H1 (cell line): ENCODE results near the gene EMX1. TPM values are rescaled to one million over a fixed set of nuclear protein-coding genes. Genes with fewer than 3 reads are reported as not detected.

Experiments used
- CTCF ChIA-PET: fragments of 300-600 bp; sonication (Branson Sonifier 250); formaldehyde crosslinking; loops from one replicate; lab custom pipeline; 2021; ENCODE audit not compliant: partially characterized antibody; lab: Charles Lee
- POLR2A ChIA-PET: fragments of 300-600 bp; sonication (Branson Sonifier 250); formaldehyde crosslinking; loops from one replicate; lab custom pipeline; 2021; ENCODE audit warnings: inconsistent platforms; ENCODE audit not compliant: partially characterized antibody; lab: Charles Lee
- DNase-seq, 2 experiments: peaks; one replicate each; pipeline versions ENCODE4 v3.0.0 to v3.0.0-alpha.2; 2010 to 2022; ENCODE audit warnings: low spot score in 2 of 2, low read depth in 1 of 2, mixed read lengths in 1 of 2
- FAIRE-seq: peaks from 2 replicates; lab custom pipeline; 2011; peaks lifted over from hg19 to GRCh38; lab: Jason Lieb, UNC
- H2AFZ ChIP-seq: 2 replicates; pipeline ENCODE4 v1.8.1; 2012; ENCODE audit warnings: low read length, inconsistent platforms
- H2AK5ac ChIP-seq: 2 replicates; pipeline ENCODE4 v1.6.1; 2013; ENCODE audit warnings: low read depth, low read length
- H2BK120ac ChIP-seq: replicated peaks from 2 replicates; pipeline ENCODE3; 2013; ENCODE audit warnings: low read depth, low read length, inconsistent platforms
- H2BK12ac ChIP-seq: 2 replicates; pipeline ENCODE4 v1.6.1; 2013; ENCODE audit warnings: low read depth, low read length
- H2BK15ac ChIP-seq: 2 replicates; pipeline ENCODE4 v1.6.1; 2013; ENCODE audit warnings: low read length
- H2BK20ac ChIP-seq: 2 replicates; pipeline ENCODE4 v1.6.1; 2013; ENCODE audit warnings: low read length
- H2BK5ac ChIP-seq: 2 replicates; pipeline ENCODE4 v1.6.1; 2013; ENCODE audit warnings: low read depth, low read length
- H3K14ac ChIP-seq: 2 replicates; pipeline ENCODE4 v1.6.1; 2013; ENCODE audit warnings: inconsistent platforms; ENCODE audit not compliant: insufficient read length
- H3K18ac ChIP-seq: 2 replicates; pipeline ENCODE4 v1.6.1; 2013; ENCODE audit warnings: low read length; ENCODE audit errors: extremely low read depth
- H3K23ac ChIP-seq: 2 replicates; pipeline ENCODE4 v1.6.1; 2013; ENCODE audit warnings: inconsistent platforms; ENCODE audit not compliant: insufficient read length
- H3K23me2 ChIP-seq: 2 replicates; pipeline ENCODE4 v1.6.1; 2013; ENCODE audit warnings: low read depth, low read length
- H3K27ac ChIP-seq: 2 replicates; pipeline ENCODE4 v1.6.1; 2011; ENCODE audit warnings: low read depth, low read length, inconsistent platforms
- H3K27me3 ChIP-seq, 4 experiments: replicated peaks in 1 of 4; 1 replicate in 1 of 4; 2 replicates in 3 of 4; pipeline versions ENCODE4 v1.6.1 to v1.8.1; 2011 to 2013; ENCODE audit warnings: low read length in 3 of 4, mild to moderate bottlenecking in 3 of 4, inconsistent platforms in 2 of 4, mixed read lengths in 2 of 4, moderate library complexity in 1 of 4; ENCODE audit not compliant: control insufficient read depth in 3 of 4, insufficient read depth in 3 of 4; ENCODE audit errors: extremely low read depth in 1 of 4
- H3K36me3 ChIP-seq, 4 experiments: 2 replicates each; pipeline versions ENCODE4 v1.6.1 to v1.8.1; 2011 to 2013; ENCODE audit warnings: mild to moderate bottlenecking in 4 of 4, low read length in 3 of 4, moderate library complexity in 2 of 4, control low read depth in 1 of 4, inconsistent platforms in 1 of 4; ENCODE audit not compliant: insufficient read depth in 4 of 4, control insufficient read depth in 2 of 4
- H3K4ac ChIP-seq: replicated peaks from 2 replicates; pipeline ENCODE3; 2013; ENCODE audit warnings: low read length, low read depth, mixed read lengths, inconsistent platforms; ENCODE audit not compliant: insufficient read length
- H3K4me1 ChIP-seq, 4 experiments: replicated peaks in 1 of 4; 1 replicate in 1 of 4; 2 replicates in 3 of 4; pipeline versions ENCODE4 v1.6.1 to v1.8.1; 2011 to 2013; ENCODE audit warnings: low read length in 3 of 4, inconsistent platforms in 2 of 4, mixed read lengths in 1 of 4; ENCODE audit not compliant: insufficient read depth in 4 of 4, control insufficient read depth in 3 of 4
- H3K4me2 ChIP-seq, 2 experiments: 2 replicates each; pipeline versions ENCODE4 v1.6.1 to v1.8.1; 2011 to 2013; ENCODE audit warnings: low read depth in 2 of 2, low read length in 2 of 2, control low read depth in 1 of 2, inconsistent platforms in 1 of 2, mild to moderate bottlenecking in 1 of 2; ENCODE audit not compliant: insufficient read depth in 1 of 2
- H3K4me3 ChIP-seq, 4 experiments: fragments of 200-600, 300-600 bp in 1 of 4; sonication (generic), shearing (Covaris generic), sonication (Bioruptor Twin) in 1 of 4; 2 replicates each; pipeline versions ENCODE4 v1.5.1 to v1.8.1; 2011 to 2016; ENCODE audit warnings: low read length in 4 of 4, low read depth in 3 of 4, control low read depth in 2 of 4, inconsistent platforms in 2 of 4, mild to moderate bottlenecking in 2 of 4, mixed read lengths in 1 of 4, moderate library complexity in 1 of 4; ENCODE audit not compliant: insufficient read depth in 2 of 4; ENCODE audit errors: extremely low read depth in 1 of 4
- H3K56ac ChIP-seq: replicated peaks from 2 replicates; pipeline ENCODE3; 2013; ENCODE audit warnings: low read depth, mild to moderate bottlenecking, mixed read lengths, low read length, inconsistent platforms; ENCODE audit not compliant: insufficient read length
- H3K79me1 ChIP-seq: 2 replicates; pipeline ENCODE4 v1.6.1; 2013; ENCODE audit warnings: low read depth, low read length, control low read depth
- H3K79me2 ChIP-seq, 2 experiments: 2 replicates each; pipeline versions ENCODE4 v1.6.1 to v1.8.1; 2012 to 2013; ENCODE audit warnings: low read length in 2 of 2, mild to moderate bottlenecking in 2 of 2, inconsistent platforms in 1 of 2; ENCODE audit not compliant: insufficient read depth in 2 of 2, control insufficient read depth in 1 of 2
- H3K9ac ChIP-seq, 4 experiments: replicated peaks in 1 of 4; 1 replicate in 1 of 4; 2 replicates in 3 of 4; pipeline versions ENCODE4 v1.6.1 to v1.8.1; 2011 to 2013; ENCODE audit warnings: low read depth in 3 of 4, low read length in 3 of 4, control low read depth in 2 of 4, mild to moderate bottlenecking in 2 of 4, moderate library complexity in 2 of 4, inconsistent platforms in 1 of 4; ENCODE audit errors: extremely low read depth in 1 of 4
- H3K9me3 ChIP-seq, 2 experiments: 2 replicates each; pipeline versions ENCODE4 v1.6.1 to v1.8.1; 2012 to 2013; ENCODE audit warnings: mild to moderate bottlenecking in 2 of 2, moderate library complexity in 2 of 2, control low read depth in 1 of 2, inconsistent platforms in 1 of 2, low read depth in 1 of 2, low read length in 1 of 2, mixed read lengths in 1 of 2; ENCODE audit not compliant: insufficient read depth in 2 of 2
- H4K20me1 ChIP-seq, 2 experiments: replicated peaks in 1 of 2; 2 replicates each; pipeline versions ENCODE3 to v1.8.1; 2011 to 2013; ENCODE audit warnings: inconsistent platforms in 2 of 2, low read length in 2 of 2, mild to moderate bottlenecking in 1 of 2; ENCODE audit not compliant: insufficient read depth in 2 of 2, control insufficient read depth in 1 of 2
- H4K5ac ChIP-seq: 2 replicates; pipeline ENCODE4 v1.6.1; 2013; ENCODE audit warnings: low read length, low read depth, mixed read lengths, inconsistent platforms; ENCODE audit not compliant: insufficient read length
- H4K8ac ChIP-seq: 2 replicates; pipeline ENCODE4 v1.8.0; 2013; ENCODE audit warnings: mild to moderate bottlenecking, moderate library complexity, low read length, inconsistent platforms; ENCODE audit not compliant: insufficient read depth; ENCODE audit errors: extremely low read depth
- H4K91ac ChIP-seq: replicated peaks from 2 replicates; pipeline ENCODE3; 2013; ENCODE audit warnings: low read length, mixed read lengths, inconsistent platforms; ENCODE audit not compliant: insufficient read length
- CHD1 ChIP-seq: IDR thresholded peaks from 2 replicates; pipeline ENCODE4 v1.6.1; 2012; ENCODE audit warnings: low read depth, low read length, improper control_type of control experiment
- EGR1 ChIP-seq: IDR thresholded peaks from 2 replicates; pipeline ENCODE4 v1.6.1; 2011; ENCODE audit warnings: low read depth, low read length, borderline replicate concordance
- KDM1A ChIP-seq: fragments of 200-600, 300-600 bp; sonication (generic); IDR thresholded peaks from 2 replicates; pipeline ENCODE4 v1.7.1; 2016; ENCODE audit warnings: mild to moderate bottlenecking, low read length, borderline replicate concordance
- KDM5A ChIP-seq: fragments of 200-600 bp; IDR thresholded peaks from 2 replicates; pipeline ENCODE4 v1.7.1; 2012; ENCODE audit warnings: mild to moderate bottlenecking, low read length, inconsistent platforms, mixed read lengths
- PHF8 ChIP-seq: fragments of 200-600 bp; sonication (generic); conservative IDR thresholded peaks from 2 replicates; pipeline ENCODE4 v1.7.1; 2012; ENCODE audit warnings: low read depth, mild to moderate bottlenecking, inconsistent platforms, low read length, moderate library complexity
- TAF7 ChIP-seq: optimal IDR thresholded peaks from 2 replicates; pipeline ENCODE3; 2011; ENCODE audit warnings: low read depth, mild to moderate bottlenecking, inconsistent platforms, low read length, moderate library complexity, borderline replicate concordance
- WGBS, 2 experiments: shearing (Covaris generic) in 1 of 2; methylation state at CpG; one replicate each; pipeline versions ENCODE4 v1.1.6 to v1.1.7; 2013 to 2015; ENCODE audit warnings: low lambda C conversion rate in 2 of 2, mixed read lengths in 2 of 2, inconsistent platforms in 1 of 2, low coverage in 1 of 2, missing lambda C conversion rate in 1 of 2; ENCODE audit not compliant: insufficient replicate concordance in 2 of 2, insufficient coverage in 1 of 2, insufficient read length in 1 of 2; ENCODE audit errors: extremely low coverage in 1 of 2, missing lambda C conversion rate in 1 of 2; 5-methylcytosine and 5-hydroxymethylcytosine counted together
- polyA plus RNA-seq, 7 experiments: library from polyadenylated mRNA; depleted of rRNA in 3 of 7; stranded (reverse) in 5 of 7; unstranded in 2 of 7; fragments of >200 nt in 5 of 7; fragments of 200-250 nt in 2 of 7; gene quantifications; 1 replicate in 5 of 7; 2 replicates in 1 of 7; 4 replicates in 1 of 7; pipeline versions ENCODE4 v1.2.1 to v1.2.3, GENCODE V29; 2011 to 2013; ENCODE audit warnings: missing spikeins in 2 of 7, mixed read lengths in 2 of 7
- total RNA-seq: library from RNA; stranded (reverse); fragmentation: NEBNext Ultra II Directional; extraction: Animal tissue kit (Norgen Biotek cat#: 25700); gene quantifications from 2 replicates; pipeline ENCODE4 v1.2.1, GENCODE V29; 2021

EMX1 gene
- total and polyA plus RNA-seq, 2 of the 8 experiments (the other 6 are each of a cell fraction or from before 2014, with no cell fraction given): 2.4 to 4.9 TPM

- Histone ChIP-seq H3K36me3 (no peaks in the 10 kb centered on the region), H3K27ac (peak overlapping the region; percentile 93), H2AFZ (no peak overlapping the region), H2BK120ac (peak overlapping the region; percentile 99), H2BK5ac (peak overlapping the region; percentile 100), H3K79me2 (no peaks in the 10 kb centered on the region), H3K4ac (peak overlapping the region; percentile 98), H3K18ac (peak overlapping the region; percentile 90), H3K4me2 (peak overlapping the region; percentile 31 to 53), H3K56ac (peak overlapping the region; percentile 97), H3K4me3 (no peak overlapping the region), H2BK15ac (0 out of 2 replicates have a peak overlapping the region, but pooled peaks have one; percentile 73), H3K14ac (no peak overlapping the region), H2AK5ac (peak overlapping the region; percentile 99), H4K8ac (0 out of 2 replicates have a peak overlapping the region, but pooled peaks have one; percentile 37), H4K91ac (peak overlapping the region; percentile 100), H3K4me1 (peaks cover 3 to 24% (median 17%) of the 10 kb centered on the region in 4 experiments), H3K9ac (no peak overlapping the region; a peak in 1 of 7 replicates), H3K23me2 (no peaks in the 10 kb centered on the region), H2BK12ac (peak overlapping the region; percentile 100), H3K79me1 (no peaks in the 10 kb centered on the region; the same call in 1 of the 2 replicates), H3K9me3 (no peaks in the 10 kb centered on the region), H3K27me3 (peaks cover 0 to 5% (median under 1%) of the 10 kb centered on the region in 4 experiments; a peak in 1 of 7 replicates), H4K5ac (peak overlapping the region; percentile 45), H4K20me1 (no peaks in the 10 kb centered on the region), H2BK20ac (peak overlapping the region; percentile 99; the same call in 1 of the 2 replicates), H3K23ac (no peak overlapping the region)
- peak; percentile 69 for FAIRE-seq
- ChIA-PET CTCF (interaction anchor here (0.8 to 25.6 kb wide), 21 partner anchors 11 to 226 kb away, joined by 3 to 490 read pairs (median 6); partner anchors contain the start of genes EMX1 and SPR), POLR2A (interaction anchor here (0.6 to 5.0 kb wide), 13 partner anchors 9 to 283 kb away, joined by 3 to 29 read pairs (median 6); partner anchors contain the start of genes CCT7 and EMX1)
- DNase-seq: peak; percentile 76 to 77
- 39% methylated on average over 8 of the region's 8 CpGs; no CpG with 5 or more reads in 1 of the 2 experiments for WGBS, 2 experiments
- TF ChIP-seq KDM5A (no peak), KDM1A (no peak), PHF8 (no peak), EGR1 (peak; percentile 61; the same call in 1 of the 2 replicates), TAF7 (peak; percentile 61), CHD1 (no peak)
These were observed 34.2 kb downstream of the EMX1 start for GRCh38 chr2:72951303-72952095.
